Activated naive CD8-positive, alpha-beta T cell treated with anti-CD3 and anti-CD28 coated beads, Interleukin-2, amount 10 ng/mL, durations not matched to agents 7 days and 5 days (primary cell): ENCODE measurements around the gene DPP7. TPM values are rescaled to one million over a fixed set of nuclear protein-coding genes. Genes with fewer than 3 reads are reported as not detected.
A peak's percentile ranks its signal among the peaks of the same experiment; 100 is the strongest.

Experiments used
- ATAC-seq: fragments of 150-1000 bp; cut with Tn5 transposase; one replicate; pipeline ENCODE4 v1.10.0; 2021; ENCODE audit warnings: low read depth, moderate library complexity
- POLR2A ChIA-PET: fragments of 350-600 bp; sonication (Branson Sonifier 250); formaldehyde crosslinking; loops from one replicate; lab custom pipeline; 2021; ENCODE audit warnings: antibody characterized with exemption; lab: Charles Lee
- DNase-seq: peaks from one replicate; pipeline ENCODE4 v3.0.0; 2021
- H3K27ac Mint-ChIP-seq: one replicate; pipeline ENCODE4 v1.8.0; 2022; ENCODE audit warnings: mild to moderate bottlenecking, mixed read lengths
- H3K27me3 Mint-ChIP-seq: one replicate; pipeline ENCODE4 v1.8.0; 2022; ENCODE audit warnings: mild to moderate bottlenecking, moderate library complexity, mixed read lengths
- H3K36me3 Mint-ChIP-seq: one replicate; pipeline ENCODE4 v1.8.0; 2021; ENCODE audit warnings: mild to moderate bottlenecking, mixed read lengths
- H3K4me1 Mint-ChIP-seq: one replicate; pipeline ENCODE4 v1.8.0; 2021; ENCODE audit warnings: mixed read lengths
- H3K4me3 Mint-ChIP-seq: one replicate; pipeline ENCODE4 v1.8.0; 2022; ENCODE audit warnings: mild to moderate bottlenecking, moderate library complexity, mixed read lengths
- H3K9me3 Mint-ChIP-seq: one replicate; pipeline ENCODE4 v1.8.0; 2021; ENCODE audit warnings: mixed read lengths
- total RNA-seq, 2 experiments: library from RNA; stranded (reverse); gene quantifications; one replicate each; pipeline ENCODE4 v1.2.3, GENCODE V29; 2021

The DPP7 gene
- total RNA-seq, 2 experiments from 2014 or later, result 314 to 322 TPM

DNA sequence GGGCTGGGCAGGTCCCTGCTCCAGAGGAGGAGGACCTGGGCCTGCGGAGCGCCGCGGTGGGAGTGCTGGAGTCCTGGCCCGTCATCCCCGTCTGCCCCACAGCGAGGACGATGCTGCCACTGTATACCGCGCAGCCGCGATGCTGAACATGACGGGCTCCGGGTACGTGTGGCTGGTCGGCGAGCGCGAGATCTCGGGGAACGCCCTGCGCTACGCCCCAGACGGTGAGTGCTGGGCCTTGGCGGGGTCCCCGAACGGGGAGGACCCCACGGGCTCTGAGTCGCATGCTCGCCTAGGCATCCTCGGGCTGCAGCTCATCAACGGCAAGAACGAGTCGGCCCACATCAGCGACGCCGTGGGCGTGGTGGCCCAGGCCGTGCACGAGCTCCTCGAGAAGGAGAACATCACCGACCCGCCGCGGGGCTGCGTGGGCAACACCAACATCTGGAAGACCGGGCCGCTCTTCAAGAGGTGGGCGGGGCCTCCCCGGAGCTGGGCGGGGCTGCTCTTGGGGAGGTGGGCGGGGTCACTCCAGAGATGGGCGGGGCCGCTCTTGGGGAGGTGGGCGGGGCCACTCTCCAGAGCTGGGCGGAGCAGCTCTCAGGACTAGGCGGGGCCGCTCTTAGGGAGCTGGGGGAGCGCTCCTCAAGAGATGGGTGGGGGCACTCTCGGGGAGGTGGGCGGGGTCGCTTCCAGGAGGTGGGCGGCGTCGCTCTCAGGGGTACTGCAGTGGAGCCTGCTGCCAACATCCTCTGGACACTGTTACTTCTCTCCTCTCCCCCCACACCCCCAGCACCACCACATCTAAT, 42.2 kb upstream of the DPP7 start:
- ATAC-seq (peak; percentile 48), DNase-seq (peak; percentile 69)
- Mint-ChIP-seq H3K27ac (no peak overlapping the region), H3K4me3 (peak overlapping the region; percentile 42), H3K27me3 (peaks cover 30% of the 10 kb centered on the region), H3K4me1 (peaks cover 10% of the 10 kb centered on the region), H3K36me3 (no peaks in the 10 kb centered on the region), H3K9me3 (no peaks in the 10 kb centered on the region)
- POLR2A ChIA-PET, result interaction anchor here (0.6 to 2.3 kb wide), 2 partner anchors 27 to 68 kb away, joined by 5 to 9 read pairs; partner anchors contain the start of gene CYSRT1

DNA sequence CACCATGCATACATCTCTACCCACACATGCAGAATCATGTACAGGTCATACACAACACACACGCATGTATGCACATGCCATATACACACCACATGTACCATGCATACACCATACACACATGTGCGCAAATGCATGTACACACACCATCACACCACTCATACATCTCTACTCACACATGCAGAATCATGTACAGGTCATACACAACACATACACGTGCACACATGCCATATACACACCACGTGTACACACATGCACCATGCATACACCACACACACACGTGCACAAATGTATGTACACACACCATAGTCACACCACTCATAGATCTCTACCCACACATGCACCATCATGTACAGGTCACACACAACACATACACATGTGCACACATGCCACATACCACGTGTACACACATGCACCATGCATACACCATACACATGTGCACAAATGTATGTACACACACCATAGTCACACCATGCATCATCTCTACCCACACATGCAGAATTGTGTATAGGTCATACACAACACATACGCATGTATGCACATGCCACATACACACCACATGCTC, 38.4 kb upstream of the DPP7 start:
- ATAC-seq, result no peak
- H3K4me3 Mint-ChIP-seq, result no peak overlapping the region
- peaks cover 10% of the 10 kb centered on the region for H3K27me3 Mint-ChIP-seq
- no peak for DNase-seq
- H3K9me3 Mint-ChIP-seq, result no peaks in the 10 kb centered on the region
- POLR2A ChIA-PET, result interaction anchor here (0.7 kb wide), 1 partner anchor 70 kb away, joined by 3 read pairs; no protein-coding TSS in a partner anchor
- H3K36me3 Mint-ChIP-seq, result no peaks in the 10 kb centered on the region
- peaks cover 3% of the 10 kb centered on the region for H3K4me1 Mint-ChIP-seq
- H3K27ac Mint-ChIP-seq, result no peak overlapping the region

DNA sequence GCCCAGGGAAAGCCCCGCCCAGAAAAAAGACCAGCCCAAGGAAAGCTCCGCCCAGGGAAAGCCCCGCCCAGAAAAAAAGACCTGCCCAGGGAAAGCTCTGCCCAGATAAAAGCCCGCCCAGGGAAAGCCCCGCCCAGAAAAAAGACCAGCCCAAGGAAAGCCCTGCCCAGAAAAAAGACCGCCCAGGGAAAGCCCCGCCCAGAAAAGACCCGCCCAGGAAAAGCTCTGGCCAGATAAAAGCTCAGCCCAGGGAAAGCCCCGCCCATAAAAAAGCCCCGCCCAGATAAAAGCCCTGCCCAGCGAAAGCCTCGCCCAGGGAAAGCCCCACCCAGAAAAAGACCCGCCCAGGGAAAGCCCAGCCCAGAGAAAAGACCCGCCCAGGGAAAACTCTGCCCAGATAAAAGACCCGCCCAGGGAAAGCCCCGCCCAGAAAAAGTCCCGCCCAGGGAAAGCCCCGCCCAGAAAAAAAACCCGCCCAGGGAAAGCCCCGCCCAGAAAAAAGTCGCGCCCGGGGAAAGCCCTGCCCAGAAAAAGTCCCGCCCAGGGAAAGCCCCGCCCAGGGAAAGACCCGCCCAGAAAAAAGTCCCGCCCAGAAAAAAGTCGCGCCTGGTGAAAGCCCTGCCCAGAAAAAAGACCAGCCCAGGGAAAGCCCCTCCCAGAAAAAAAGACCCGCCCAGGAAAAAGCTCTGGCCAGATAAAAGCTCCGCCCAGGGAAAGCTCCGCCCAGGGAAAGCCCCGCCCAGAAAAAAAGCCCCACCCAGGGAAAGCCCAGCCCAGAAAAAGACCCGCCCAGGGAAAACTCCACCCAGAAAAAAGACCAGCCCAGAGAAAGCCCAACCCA, 36.3 kb upstream of the DPP7 start:
- DNase-seq (no peak), ATAC-seq (peak; percentile 12)
- POLR2A ChIA-PET, result interaction anchor here (1.0 to 1.4 kb wide), 3 partner anchors 13 to 50 kb away, joined by 4 read pairs; partner anchors contain the start of gene TPRN
- H3K4me3 Mint-ChIP-seq, result no peak overlapping the region
- H3K36me3 Mint-ChIP-seq, result no peaks in the 10 kb centered on the region
- peaks cover 4% of the 10 kb centered on the region for H3K4me1 Mint-ChIP-seq
- peaks cover under 1% of the 10 kb centered on the region for H3K27me3 Mint-ChIP-seq
- no peak overlapping the region for H3K27ac Mint-ChIP-seq
- no peaks in the 10 kb centered on the region for H3K9me3 Mint-ChIP-seq

DNA sequence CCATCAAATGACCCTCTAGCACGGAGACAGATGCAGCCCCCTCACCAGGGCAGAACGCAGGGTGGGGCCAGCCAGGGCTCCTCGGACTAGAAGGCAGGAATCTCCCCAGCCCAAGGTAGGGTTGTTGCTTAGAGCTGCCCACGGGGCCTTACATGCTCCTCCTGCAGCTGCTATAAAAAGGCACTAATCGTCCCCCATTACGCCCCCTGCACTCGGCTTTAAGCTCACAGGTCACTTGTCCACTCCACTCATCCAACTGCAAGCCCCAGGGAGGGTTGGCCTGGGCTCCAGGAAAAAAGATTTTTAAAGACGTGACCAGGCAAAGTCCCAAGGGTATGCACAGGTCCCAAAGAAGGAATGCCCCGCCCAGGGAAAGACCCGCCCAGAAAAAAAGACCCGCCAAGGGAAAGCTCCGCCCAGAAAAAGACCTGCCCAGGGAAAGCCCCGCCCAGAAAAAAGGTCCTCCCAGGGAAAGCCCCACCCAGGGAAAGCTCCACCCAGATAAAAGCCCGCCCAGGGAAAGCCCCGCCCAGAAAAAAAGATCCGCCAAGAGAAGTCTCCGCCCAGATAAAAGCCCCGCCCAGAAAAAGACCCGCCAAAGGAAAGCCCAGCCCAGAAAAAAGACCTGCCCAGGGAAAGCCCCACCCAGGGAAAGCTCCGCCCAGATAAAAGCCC, 35.5 kb upstream of the DPP7 start:
- no peaks in the 10 kb centered on the region for H3K9me3 Mint-ChIP-seq
- H3K27me3 Mint-ChIP-seq, result no peaks in the 10 kb centered on the region
- DNase-seq (no peak), ATAC-seq (no peak)
- no peak overlapping the region for H3K27ac Mint-ChIP-seq
- no peak overlapping the region for H3K4me3 Mint-ChIP-seq
- H3K36me3 Mint-ChIP-seq, result no peaks in the 10 kb centered on the region
- POLR2A ChIA-PET, result interaction anchor here (0.6 to 1.4 kb wide), 3 partner anchors 19 to 51 kb away, joined by 3 to 4 read pairs (median 4); partner anchors contain the start of gene TPRN
- H3K4me1 Mint-ChIP-seq, result peaks cover 4% of the 10 kb centered on the region

DNA sequence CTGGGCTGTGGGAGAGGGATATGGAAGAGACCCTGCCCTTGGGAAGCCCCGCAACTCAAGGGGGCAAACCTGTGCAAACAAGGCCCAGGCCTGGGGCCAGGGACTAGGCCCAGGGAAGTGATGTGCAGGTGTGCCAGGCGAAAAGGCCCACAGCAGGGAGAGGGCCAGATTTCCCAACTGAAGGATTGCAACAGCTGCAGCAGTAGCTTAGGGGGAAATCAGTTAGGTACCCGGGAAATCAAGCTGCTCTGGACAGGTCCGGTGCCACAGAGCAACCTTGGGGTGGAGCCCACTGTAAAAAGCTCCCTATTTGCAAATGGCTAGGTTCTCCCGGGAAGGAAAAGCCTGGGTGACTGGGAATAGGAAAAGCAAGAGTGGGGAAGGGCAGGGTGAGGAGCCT, 34.8 kb upstream of the DPP7 start:
- H3K9me3 Mint-ChIP-seq, result no peaks in the 10 kb centered on the region
- no peak for DNase-seq
- POLR2A ChIA-PET, result interaction anchor here (1.2 kb wide), 1 partner anchor 20 kb away, joined by 4 read pairs; no protein-coding TSS in a partner anchor
- H3K36me3 Mint-ChIP-seq, result no peaks in the 10 kb centered on the region
- no peaks in the 10 kb centered on the region for H3K27me3 Mint-ChIP-seq
- H3K4me1 Mint-ChIP-seq, result peaks cover 4% of the 10 kb centered on the region
- no peak overlapping the region for H3K27ac Mint-ChIP-seq
- no peak overlapping the region for H3K4me3 Mint-ChIP-seq
- ATAC-seq, result no peak

DNA sequence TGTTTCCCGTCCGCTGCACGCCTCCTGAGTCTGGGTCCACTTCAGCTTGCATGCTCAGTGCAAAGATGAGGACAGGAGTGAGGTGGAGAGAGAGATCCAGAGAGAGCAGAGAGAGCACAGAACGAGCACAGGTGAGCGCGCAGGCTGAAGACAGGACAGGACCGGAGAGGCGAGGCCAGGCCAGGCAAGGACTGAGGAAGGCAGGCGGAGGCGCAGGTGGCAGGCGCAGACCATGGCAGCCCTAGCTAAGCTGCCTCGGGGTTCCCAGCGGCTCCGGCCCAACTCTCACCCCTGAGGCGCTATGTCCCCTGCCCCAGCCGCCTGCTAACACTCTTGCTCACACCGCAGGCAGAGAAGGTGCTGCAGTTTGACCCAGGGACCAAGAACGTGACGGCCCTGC, 34.1 kb upstream of the DPP7 start:
- no peaks in the 10 kb centered on the region for H3K36me3 Mint-ChIP-seq
- no peak overlapping the region for H3K4me3 Mint-ChIP-seq
- H3K27ac Mint-ChIP-seq, result no peak overlapping the region
- POLR2A ChIA-PET, result no interaction called here
- DNase-seq (no peak), ATAC-seq (no peak)
- H3K4me1 Mint-ChIP-seq, result peaks cover 4% of the 10 kb centered on the region
- H3K27me3 Mint-ChIP-seq, result no peaks in the 10 kb centered on the region
- H3K9me3 Mint-ChIP-seq, result no peaks in the 10 kb centered on the region

DNA sequence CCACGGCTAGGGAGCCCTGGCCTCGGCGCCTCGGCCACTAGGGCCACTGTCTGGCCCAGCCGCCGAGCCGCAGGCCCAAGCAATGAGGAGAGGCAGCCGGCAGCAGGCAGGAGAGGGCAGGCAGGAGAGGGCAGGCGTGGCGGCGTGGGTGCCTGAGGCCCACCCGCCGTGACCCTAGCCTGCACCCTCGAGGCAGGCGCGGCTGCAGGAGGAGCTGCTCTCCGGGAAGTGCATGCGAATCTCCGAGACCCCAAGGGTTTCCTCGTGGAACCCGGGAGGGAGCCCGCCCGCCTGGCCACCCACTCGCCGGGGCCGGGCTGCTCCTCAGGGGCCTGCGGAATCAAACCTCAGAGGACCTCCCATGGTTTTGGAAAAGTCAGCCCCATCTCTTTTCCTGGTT, 33.7 kb upstream of the DPP7 start:
- no peaks in the 10 kb centered on the region for H3K36me3 Mint-ChIP-seq
- H3K4me3 Mint-ChIP-seq, result no peak overlapping the region
- POLR2A ChIA-PET, result no interaction called here
- DNase-seq, result no peak
- no peaks in the 10 kb centered on the region for H3K9me3 Mint-ChIP-seq
- no peaks in the 10 kb centered on the region for H3K27me3 Mint-ChIP-seq
- H3K4me1 Mint-ChIP-seq, result peaks cover 4% of the 10 kb centered on the region
- H3K27ac Mint-ChIP-seq, result no peak overlapping the region
- ATAC-seq, result no peak

DNA sequence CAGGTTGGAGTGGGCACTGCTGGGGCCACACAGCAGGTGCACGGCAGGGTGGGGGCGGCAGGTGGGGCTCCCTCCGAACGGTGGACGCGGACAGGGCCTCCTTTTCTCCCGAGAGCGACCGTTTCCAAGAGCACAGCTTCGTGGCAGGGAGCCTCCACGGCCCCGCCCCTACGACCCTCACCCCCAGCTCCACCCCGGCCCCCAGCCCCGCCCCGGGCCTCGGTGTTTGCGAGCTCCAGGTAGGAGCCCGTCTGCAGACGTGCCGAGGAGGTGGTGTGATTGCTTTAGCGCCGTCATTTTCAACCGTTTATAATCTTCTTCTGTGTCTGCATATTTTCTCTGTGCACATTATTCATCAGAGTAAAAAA, 33.2 kb upstream of the DPP7 start:
- Mint-ChIP-seq H3K4me1 (peaks cover 4% of the 10 kb centered on the region), H3K4me3 (no peak overlapping the region), H3K36me3 (no peaks in the 10 kb centered on the region), H3K27me3 (no peaks in the 10 kb centered on the region), H3K27ac (no peak overlapping the region), H3K9me3 (no peaks in the 10 kb centered on the region)
- POLR2A ChIA-PET, result no interaction called here
- ATAC-seq (no peak), DNase-seq (no peak)

DNA sequence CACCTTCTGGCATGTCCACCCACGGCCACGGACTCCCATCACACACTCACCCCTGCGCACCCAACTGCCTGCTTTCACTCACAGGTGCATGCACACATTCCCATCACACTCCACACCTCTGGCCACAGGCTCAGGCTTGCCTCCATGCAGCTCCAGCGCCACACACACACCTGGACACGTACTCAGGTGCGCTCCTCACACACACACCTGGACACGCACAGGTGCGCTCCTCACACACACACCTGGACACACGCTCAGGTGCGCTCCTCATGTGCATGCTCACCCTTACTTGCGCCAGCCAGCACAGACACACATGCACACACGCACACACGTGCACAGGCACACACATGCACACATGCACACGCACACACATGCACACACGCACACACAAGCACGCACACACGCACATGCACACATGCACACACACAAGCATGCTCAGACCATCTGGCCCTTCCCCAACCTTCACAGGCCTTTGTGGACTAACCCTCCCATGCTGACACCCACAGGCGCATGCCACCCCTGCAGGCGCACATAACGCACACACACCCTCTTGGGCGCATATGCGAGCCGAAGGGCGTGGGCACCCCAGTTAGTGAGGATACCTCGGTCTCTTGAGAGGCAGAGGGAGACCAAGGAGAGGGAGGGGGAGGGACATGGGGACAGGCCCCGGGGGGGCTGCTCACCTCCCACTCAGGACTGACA, 32.7 kb upstream of the DPP7 start:
- H3K27me3 Mint-ChIP-seq, result peaks cover under 1% of the 10 kb centered on the region
- no peak for ATAC-seq
- no peaks in the 10 kb centered on the region for H3K9me3 Mint-ChIP-seq
- H3K4me1 Mint-ChIP-seq, result peaks cover 4% of the 10 kb centered on the region
- no peak overlapping the region for H3K27ac Mint-ChIP-seq
- no peaks in the 10 kb centered on the region for H3K36me3 Mint-ChIP-seq
- H3K4me3 Mint-ChIP-seq, result no peak overlapping the region
- POLR2A ChIA-PET, result interaction anchor here (1.1 kb wide), 1 partner anchor 11 kb away, joined by 3 read pairs; no protein-coding TSS in a partner anchor
- no peak for DNase-seq

DNA sequence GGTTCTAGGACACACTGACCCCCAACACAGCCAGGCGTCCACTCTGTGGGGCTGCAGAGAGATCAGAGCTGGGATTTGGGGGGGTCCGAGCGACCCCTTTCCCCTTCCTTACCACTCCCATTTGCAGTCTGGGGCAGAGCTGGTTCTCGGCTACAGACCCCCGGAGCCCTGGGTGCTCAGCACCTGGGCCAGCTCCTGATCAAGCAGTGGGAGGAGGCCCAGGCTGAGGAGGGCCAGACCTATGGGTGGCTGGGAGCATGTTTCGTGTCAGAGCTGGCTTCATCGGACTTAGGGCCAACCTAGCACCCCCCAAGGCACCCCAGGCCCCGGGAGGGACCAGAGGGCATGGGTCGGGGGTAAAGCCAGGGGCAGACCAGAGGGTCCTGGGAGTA, 32.0 kb upstream of the DPP7 start:
- no peak overlapping the region for H3K27ac Mint-ChIP-seq
- H3K27me3 Mint-ChIP-seq, result peaks cover 2% of the 10 kb centered on the region
- H3K9me3 Mint-ChIP-seq, result no peaks in the 10 kb centered on the region
- H3K36me3 Mint-ChIP-seq, result no peaks in the 10 kb centered on the region
- peak; percentile 19 for ATAC-seq
- POLR2A ChIA-PET, result interaction anchor here (1.1 kb wide), 1 partner anchor 11 kb away, joined by 3 read pairs; no protein-coding TSS in a partner anchor
- H3K4me1 Mint-ChIP-seq, result peaks cover 4% of the 10 kb centered on the region
- no peak for DNase-seq
- H3K4me3 Mint-ChIP-seq, result no peak overlapping the region

DNA sequence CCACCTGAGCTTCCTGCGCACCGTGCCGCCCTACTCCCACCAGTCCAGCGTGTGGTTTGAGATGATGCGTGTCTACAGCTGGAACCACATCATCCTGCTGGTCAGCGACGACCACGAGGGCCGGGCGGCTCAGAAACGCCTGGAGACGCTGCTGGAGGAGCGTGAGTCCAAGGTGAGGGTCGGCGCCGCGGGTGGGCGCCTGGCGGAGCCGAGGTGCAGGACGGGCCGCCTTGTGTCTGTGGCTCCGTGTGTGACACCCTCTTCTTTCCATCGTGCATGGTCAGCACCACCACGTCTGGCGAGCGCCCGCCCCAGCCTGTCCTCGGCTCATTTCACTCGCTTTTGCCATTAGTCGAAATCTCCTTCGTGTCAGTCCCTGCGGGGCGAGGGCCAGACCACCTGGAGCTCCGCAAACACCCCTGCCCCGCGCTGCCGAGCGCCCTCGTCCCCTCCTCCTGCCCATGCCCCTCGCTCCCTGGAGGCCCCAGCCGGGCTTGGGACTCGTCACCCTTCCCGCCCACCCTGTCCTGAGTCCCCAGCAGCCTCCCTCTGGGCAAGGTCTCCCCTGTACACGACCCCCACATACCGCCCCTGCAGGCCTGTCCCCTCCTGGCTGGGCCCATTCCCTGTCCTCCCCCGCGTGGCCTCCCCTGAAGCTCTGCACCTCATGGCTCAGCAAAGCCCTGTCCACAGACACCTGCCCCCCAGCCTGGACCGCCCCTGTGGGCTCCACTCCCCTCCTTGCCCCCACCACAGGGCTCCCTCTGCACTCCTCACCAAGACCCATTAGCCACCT, 31.4 kb upstream of the DPP7 start:
- peak; percentile 28 for DNase-seq
- no peak for ATAC-seq
- H3K27me3 Mint-ChIP-seq, result peaks cover 6% of the 10 kb centered on the region
- H3K36me3 Mint-ChIP-seq, result no peaks in the 10 kb centered on the region
- no peak overlapping the region for H3K27ac Mint-ChIP-seq
- POLR2A ChIA-PET, result interaction anchor here (1.1 kb wide), 1 partner anchor 12 kb away, joined by 3 read pairs; no protein-coding TSS in a partner anchor
- no peak overlapping the region for H3K4me3 Mint-ChIP-seq
- H3K4me1 Mint-ChIP-seq, result peaks cover 4% of the 10 kb centered on the region
- no peaks in the 10 kb centered on the region for H3K9me3 Mint-ChIP-seq

DNA sequence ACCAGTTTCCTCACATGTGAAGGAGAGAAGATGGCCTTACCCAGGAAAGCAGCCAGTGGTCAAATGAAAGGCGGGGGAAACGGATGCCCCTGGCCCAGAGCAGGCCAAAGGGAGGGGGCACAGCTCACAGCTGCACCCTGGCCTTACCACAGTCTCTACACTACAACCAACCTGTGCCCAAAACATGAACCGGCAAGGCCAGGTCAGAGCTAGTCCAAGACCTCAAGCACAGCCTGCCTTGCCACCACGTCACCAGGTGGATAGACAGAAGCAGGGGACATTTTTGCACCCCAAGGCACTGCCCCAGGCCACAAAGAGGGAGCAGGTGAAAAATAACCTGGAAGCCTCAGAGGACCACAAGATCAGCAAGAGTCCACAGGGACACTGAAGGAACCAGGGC, 28.9 kb upstream of the DPP7 start:
- ATAC-seq, result no peak
- POLR2A ChIA-PET, result no interaction called here
- H3K36me3 Mint-ChIP-seq, result no peaks in the 10 kb centered on the region

More for the DNA sequence above, 28.9 kb upstream of the DPP7 start:
- no peak overlapping the region for H3K4me3 Mint-ChIP-seq
- no peak for DNase-seq
- peaks cover 9% of the 10 kb centered on the region for H3K4me1 Mint-ChIP-seq
- H3K27ac Mint-ChIP-seq, result no peak overlapping the region
- peaks cover 23% of the 10 kb centered on the region for H3K27me3 Mint-ChIP-seq
- H3K9me3 Mint-ChIP-seq, result no peaks in the 10 kb centered on the region
